SK-N-SH treated with all-trans-retinoic acid at 6 μM for 48 hours (cell line): ENCODE results near the gene CHST12.

ENCODE experiments used
- ATAC-seq: fragments of 200-7000 bp; cut with Tn5 transposase; 3 replicates; pipeline ENCODE4 v1.9.1; 2020; ENCODE audit warnings: mild to moderate bottlenecking, moderate library complexity
- ARNTL ChIP-seq: fragments of 450-650 bp; formaldehyde crosslinking; IDR thresholded peaks from 2 replicates; pipeline ENCODE4 v1.5.0; 2020; ENCODE audit warnings: low read depth, mild to moderate bottlenecking, moderate library complexity, borderline replicate concordance
- BACH2 ChIP-seq: fragments of 250-450 bp; sonication (Bioruptor Pico); IDR thresholded peaks from 2 replicates; pipeline ENCODE4 v1.9.0; 2021; ENCODE audit warnings: mild to moderate bottlenecking, borderline replicate concordance
- ESRRG ChIP-seq: fragments of 250-450 bp; sonication (Bioruptor Pico); IDR thresholded peaks from 2 replicates; pipeline ENCODE4 v1.6.1; 2021; ENCODE audit warnings: mild to moderate bottlenecking
- ISL1 ChIP-seq: fragments of 250-450 bp; sonication (Bioruptor Pico); IDR thresholded peaks from 2 replicates; pipeline ENCODE4 v2.1.2; 2022; ENCODE audit warnings: mild to moderate bottlenecking, moderate library complexity
- OSR1 ChIP-seq: fragments of 250-450 bp; sonication (Bioruptor Pico); IDR thresholded peaks from 2 replicates; pipeline ENCODE4 v1.8.0; 2022; ENCODE audit warnings: moderate library complexity, mild to moderate bottlenecking, inconsistent platforms
- PPARA ChIP-seq: fragments of 250-450 bp; sonication (Bioruptor Pico); IDR thresholded peaks from 2 replicates; pipeline ENCODE4 v1.5.0; 2020; ENCODE audit warnings: mild to moderate bottlenecking, borderline replicate concordance
- RARB ChIP-seq: fragments of 250-450 bp; sonication (Bioruptor Pico); IDR thresholded peaks from 2 replicates; pipeline ENCODE4 v1.8.0; 2021; ENCODE audit warnings: mild to moderate bottlenecking, moderate library complexity
- SNAI2 ChIP-seq: fragments of 250-450 bp; sonication (Bioruptor Pico); IDR thresholded peaks from 2 replicates; pipeline ENCODE4 v1.5.0; 2020; ENCODE audit warnings: mild to moderate bottlenecking, moderate library complexity
- TCF4 ChIP-seq: fragments of 250-450 bp; sonication (Bioruptor Pico); IDR thresholded peaks from 2 replicates; pipeline ENCODE4 v1.8.0; 2021; ENCODE audit warnings: mild to moderate bottlenecking, moderate library complexity, borderline replicate concordance
- TOX ChIP-seq: fragments of 250-450 bp; sonication (Bioruptor Pico); IDR thresholded peaks from 2 replicates; pipeline ENCODE4 v1.8.0; 2021; ENCODE audit warnings: mild to moderate bottlenecking, moderate library complexity, borderline replicate concordance
- ZC3H10 ChIP-seq: fragments of 250-450 bp; sonication (Bioruptor Pico); IDR thresholded peaks from 2 replicates; pipeline ENCODE4 v1.5.1; 2021; ENCODE audit warnings: mild to moderate bottlenecking, moderate library complexity
- ZFP3 ChIP-seq: fragments of 250-450 bp; sonication (Bioruptor Pico); IDR thresholded peaks from 2 replicates; pipeline ENCODE4 v1.5.0; 2020; ENCODE audit warnings: mild to moderate bottlenecking, moderate library complexity
- ZFP30 ChIP-seq: fragments of 450-650 bp; formaldehyde crosslinking; IDR thresholded peaks from 2 replicates; pipeline ENCODE4 v1.5.0; 2022; ENCODE audit warnings: mild to moderate bottlenecking, moderate library complexity
- ZNF565 ChIP-seq: fragments of 450-650 bp; formaldehyde crosslinking; conservative IDR thresholded peaks from 2 replicates; pipeline ENCODE4 v1.5.0; 2020; ENCODE audit warnings: low read depth, mild to moderate bottlenecking, moderate library complexity
- ZNF70 ChIP-seq: fragments of 450-650 bp; formaldehyde crosslinking; IDR thresholded peaks from 2 replicates; pipeline ENCODE4 v1.5.0; 2020; ENCODE audit warnings: mild to moderate bottlenecking, moderate library complexity
- ZNF8 ChIP-seq: fragments of 450-650 bp; formaldehyde crosslinking; IDR thresholded peaks from 2 replicates; pipeline ENCODE4 v1.5.0; 2020; ENCODE audit warnings: mild to moderate bottlenecking, moderate library complexity
- TF ChIP-seq, protein P1 (sequence below): fragments of 250-450 bp; sonication (Bioruptor Pico); IDR thresholded peaks from 2 replicates; pipeline ENCODE4 v1.5.1; 2021; ENCODE audit warnings: mild to moderate bottlenecking, moderate library complexity
- TF ChIP-seq, protein P2 (sequence below): fragments of 250-450 bp; sonication (Bioruptor Pico); IDR thresholded peaks from 2 replicates; pipeline ENCODE4 v1.5.0; 2020; ENCODE audit warnings: mild to moderate bottlenecking, moderate library complexity
- TF ChIP-seq, protein P3 (sequence below): fragments of 250-450 bp; sonication (Bioruptor Pico); IDR thresholded peaks from 2 replicates; pipeline ENCODE4 v1.8.0; 2020; ENCODE audit warnings: mild to moderate bottlenecking, moderate library complexity, borderline replicate concordance
- TF ChIP-seq, protein P4 (sequence below): fragments of 250-450 bp; sonication (Bioruptor Pico); IDR thresholded peaks from 2 replicates; pipeline ENCODE4 v1.5.1; 2020; ENCODE audit warnings: low read depth, mild to moderate bottlenecking, moderate library complexity
- TF ChIP-seq, protein P5 (sequence below): fragments of 250-450 bp; sonication (Bioruptor Pico); IDR thresholded peaks from 2 replicates; pipeline ENCODE4 v1.8.0; 2021; ENCODE audit warnings: low read depth, mild to moderate bottlenecking, moderate library complexity, borderline replicate concordance

The CHST12 gene

DNA sequence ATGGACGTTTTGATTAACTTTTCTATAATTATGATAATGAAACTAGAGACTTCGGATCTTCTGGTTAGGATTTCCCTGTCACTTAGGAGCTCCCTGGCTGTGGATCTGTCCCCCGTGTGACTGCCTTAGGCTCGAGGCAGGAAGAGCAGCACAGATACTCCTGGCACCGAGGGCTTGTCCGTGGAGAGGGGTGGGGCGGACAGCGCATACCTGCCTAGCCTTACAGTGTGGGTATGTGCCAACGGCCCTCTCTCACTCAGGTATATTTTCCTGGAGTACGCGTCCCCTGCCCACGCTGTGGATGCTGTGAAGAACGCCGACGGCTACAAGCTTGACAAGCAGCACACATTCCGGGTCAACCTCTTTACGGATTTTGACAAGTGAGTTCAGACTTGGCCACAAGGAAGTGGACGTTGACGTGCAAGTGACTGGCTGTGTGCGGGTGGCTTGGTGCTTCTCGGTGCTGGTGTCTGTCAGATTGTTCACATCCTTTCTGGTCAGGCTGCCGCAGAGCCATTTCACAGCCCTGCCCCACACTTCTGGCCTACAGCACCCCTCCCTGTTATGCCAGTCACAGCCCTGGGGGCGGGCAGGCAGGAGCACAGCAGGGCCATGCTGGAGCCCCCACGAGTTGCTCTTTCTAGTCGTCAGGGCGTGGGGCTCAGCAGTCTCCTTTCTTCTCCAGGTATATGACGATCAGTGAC lies 40.9 kb upstream of the CHST12 start:
- ATAC-seq = no peak

DNA sequence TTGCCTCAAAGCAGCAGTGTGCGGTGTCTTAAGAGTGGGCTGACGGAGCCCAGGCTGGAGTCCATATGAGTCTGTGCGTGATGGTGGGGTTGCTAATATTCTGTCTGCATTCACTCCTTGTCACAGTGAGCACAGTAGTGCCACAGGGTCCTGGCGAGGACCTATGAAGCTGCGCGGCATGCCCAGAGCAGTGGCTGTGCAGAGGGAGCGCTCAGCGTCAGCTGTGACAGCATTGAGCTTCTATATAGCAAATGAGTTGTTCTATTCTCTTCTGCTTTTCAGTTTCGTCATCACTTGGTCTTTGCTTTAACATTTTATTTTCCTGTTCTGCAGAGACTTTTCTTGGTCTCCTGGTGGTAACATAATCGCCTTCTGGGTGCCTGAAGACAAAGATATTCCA lies 34.3 kb upstream of the CHST12 start:
- no peak for ATAC-seq
- no peak for TF ChIP-seq OSR1
- TF ChIP-seq ESRRG = no peak
- TF ChIP-seq, protein P1, sequence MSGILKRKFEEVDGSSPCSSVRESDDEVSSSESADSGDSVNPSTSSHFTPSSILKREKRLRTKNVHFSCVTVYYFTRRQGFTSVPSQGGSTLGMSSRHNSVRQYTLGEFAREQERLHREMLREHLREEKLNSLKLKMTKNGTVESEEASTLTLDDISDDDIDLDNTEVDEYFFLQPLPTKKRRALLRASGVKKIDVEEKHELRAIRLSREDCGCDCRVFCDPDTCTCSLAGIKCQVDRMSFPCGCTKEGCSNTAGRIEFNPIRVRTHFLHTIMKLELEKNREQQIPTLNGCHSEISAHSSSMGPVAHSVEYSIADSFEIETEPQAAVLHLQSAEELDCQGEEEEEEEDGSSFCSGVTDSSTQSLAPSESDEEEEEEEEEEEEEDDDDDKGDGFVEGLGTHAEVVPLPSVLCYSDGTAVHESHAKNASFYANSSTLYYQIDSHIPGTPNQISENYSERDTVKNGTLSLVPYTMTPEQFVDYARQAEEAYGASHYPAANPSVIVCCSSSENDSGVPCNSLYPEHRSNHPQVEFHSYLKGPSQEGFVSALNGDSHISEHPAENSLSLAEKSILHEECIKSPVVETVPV (CRISPR knock-in tag) = no peak
- TF ChIP-seq ZFP30 (CRISPR knock-in tag) = no peak
- no peak for TF ChIP-seq ARNTL (CRISPR knock-in tag)
- no peak for TF ChIP-seq PPARA (CRISPR knock-in tag)
- TF ChIP-seq ISL1 (CRISPR knock-in tag) = no peak

More for the DNA sequence above, 40.9 kb upstream of the CHST12 start:
- TF ChIP-seq TCF4 (CRISPR knock-in tag) (no peak), ZC3H10 (CRISPR knock-in tag) (no peak), SNAI2 (no peak), ZFP30 (CRISPR knock-in tag) (no peak), ZNF565 (CRISPR knock-in tag) (no peak), ZNF8 (CRISPR knock-in tag) (no peak), ZNF70 (CRISPR knock-in tag) (no peak), ARNTL (CRISPR knock-in tag) (no peak), RARB (CRISPR knock-in tag) (no peak), PPARA (CRISPR knock-in tag) (no peak), ZFP3 (CRISPR knock-in tag) (no peak), ISL1 (CRISPR knock-in tag) (no peak), ESRRG (no peak), BACH2 (CRISPR knock-in tag) (no peak), TOX (no peak)
- TF ChIP-seq, protein P1 (CRISPR knock-in tag) = no peak
- TF ChIP-seq, protein P2, sequence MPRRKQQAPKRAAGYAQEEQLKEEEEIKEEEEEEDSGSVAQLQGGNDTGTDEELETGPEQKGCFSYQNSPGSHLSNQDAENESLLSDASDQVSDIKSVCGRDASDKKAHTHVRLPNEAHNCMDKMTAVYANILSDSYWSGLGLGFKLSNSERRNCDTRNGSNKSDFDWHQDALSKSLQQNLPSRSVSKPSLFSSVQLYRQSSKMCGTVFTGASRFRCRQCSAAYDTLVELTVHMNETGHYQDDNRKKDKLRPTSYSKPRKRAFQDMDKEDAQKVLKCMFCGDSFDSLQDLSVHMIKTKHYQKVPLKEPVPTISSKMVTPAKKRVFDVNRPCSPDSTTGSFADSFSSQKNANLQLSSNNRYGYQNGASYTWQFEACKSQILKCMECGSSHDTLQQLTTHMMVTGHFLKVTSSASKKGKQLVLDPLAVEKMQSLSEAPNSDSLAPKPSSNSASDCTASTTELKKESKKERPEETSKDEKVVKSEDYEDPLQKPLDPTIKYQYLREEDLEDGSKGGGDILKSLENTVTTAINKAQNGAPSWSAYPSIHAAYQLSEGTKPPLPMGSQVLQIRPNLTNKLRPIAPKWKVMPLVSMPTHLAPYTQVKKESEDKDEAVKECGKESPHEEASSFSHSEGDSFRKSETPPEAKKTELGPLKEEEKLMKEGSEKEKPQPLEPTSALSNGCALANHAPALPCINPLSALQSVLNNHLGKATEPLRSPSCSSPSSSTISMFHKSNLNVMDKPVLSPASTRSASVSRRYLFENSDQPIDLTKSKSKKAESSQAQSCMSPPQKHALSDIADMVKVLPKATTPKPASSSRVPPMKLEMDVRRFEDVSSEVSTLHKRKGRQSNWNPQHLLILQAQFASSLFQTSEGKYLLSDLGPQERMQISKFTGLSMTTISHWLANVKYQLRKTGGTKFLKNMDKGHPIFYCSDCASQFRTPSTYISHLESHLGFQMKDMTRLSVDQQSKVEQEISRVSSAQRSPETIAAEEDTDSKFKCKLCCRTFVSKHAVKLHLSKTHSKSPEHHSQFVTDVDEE (CRISPR knock-in tag) = no peak
- TF ChIP-seq, protein P3, sequence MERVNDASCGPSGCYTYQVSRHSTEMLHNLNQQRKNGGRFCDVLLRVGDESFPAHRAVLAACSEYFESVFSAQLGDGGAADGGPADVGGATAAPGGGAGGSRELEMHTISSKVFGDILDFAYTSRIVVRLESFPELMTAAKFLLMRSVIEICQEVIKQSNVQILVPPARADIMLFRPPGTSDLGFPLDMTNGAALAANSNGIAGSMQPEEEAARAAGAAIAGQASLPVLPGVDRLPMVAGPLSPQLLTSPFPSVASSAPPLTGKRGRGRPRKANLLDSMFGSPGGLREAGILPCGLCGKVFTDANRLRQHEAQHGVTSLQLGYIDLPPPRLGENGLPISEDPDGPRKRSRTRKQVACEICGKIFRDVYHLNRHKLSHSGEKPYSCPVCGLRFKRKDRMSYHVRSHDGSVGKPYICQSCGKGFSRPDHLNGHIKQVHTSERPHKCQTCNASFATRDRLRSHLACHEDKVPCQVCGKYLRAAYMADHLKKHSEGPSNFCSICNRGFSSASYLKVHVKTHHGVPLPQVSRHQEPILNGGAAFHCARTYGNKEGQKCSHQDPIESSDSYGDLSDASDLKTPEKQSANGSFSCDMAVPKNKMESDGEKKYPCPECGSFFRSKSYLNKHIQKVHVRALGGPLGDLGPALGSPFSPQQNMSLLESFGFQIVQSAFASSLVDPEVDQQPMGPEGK (CRISPR knock-in tag) = no peak
- TF ChIP-seq, protein P4, sequence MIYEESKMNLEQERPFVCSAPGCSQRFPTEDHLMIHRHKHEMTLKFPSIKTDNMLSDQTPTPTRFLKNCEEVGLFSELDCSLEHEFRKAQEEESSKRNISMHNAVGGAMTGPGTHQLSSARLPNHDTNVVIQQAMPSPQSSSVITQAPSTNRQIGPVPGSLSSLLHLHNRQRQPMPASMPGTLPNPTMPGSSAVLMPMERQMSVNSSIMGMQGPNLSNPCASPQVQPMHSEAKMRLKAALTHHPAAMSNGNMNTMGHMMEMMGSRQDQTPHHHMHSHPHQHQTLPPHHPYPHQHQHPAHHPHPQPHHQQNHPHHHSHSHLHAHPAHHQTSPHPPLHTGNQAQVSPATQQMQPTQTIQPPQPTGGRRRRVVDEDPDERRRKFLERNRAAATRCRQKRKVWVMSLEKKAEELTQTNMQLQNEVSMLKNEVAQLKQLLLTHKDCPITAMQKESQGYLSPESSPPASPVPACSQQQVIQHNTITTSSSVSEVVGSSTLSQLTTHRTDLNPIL (CRISPR knock-in tag) = no peak
- TF ChIP-seq, protein P5, sequence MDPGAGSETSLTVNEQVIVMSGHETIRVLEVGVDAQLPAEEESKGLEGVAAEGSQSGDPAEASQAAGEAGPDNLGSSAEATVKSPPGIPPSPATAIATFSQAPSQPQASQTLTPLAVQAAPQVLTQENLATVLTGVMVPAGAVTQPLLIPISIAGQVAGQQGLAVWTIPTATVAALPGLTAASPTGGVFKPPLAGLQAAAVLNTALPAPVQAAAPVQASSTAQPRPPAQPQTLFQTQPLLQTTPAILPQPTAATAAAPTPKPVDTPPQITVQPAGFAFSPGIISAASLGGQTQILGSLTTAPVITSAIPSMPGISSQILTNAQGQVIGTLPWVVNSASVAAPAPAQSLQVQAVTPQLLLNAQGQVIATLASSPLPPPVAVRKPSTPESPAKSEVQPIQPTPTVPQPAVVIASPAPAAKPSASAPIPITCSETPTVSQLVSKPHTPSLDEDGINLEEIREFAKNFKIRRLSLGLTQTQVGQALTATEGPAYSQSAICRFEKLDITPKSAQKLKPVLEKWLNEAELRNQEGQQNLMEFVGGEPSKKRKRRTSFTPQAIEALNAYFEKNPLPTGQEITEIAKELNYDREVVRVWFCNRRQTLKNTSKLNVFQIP (CRISPR knock-in tag) = no peak
